SW 1271 (cell line): Measurements from ENCODE around the gene YPEL2.
"Not testable (repeated sequence)": the region's sequence is repeated elsewhere in the genome, so short reads cannot be mapped to it uniquely, and the experiment has no call there.

Experiments used
- DNase-seq, 2 experiments: peaks; one replicate each; lab custom pipeline; 2025; lab: John Stamatoyannopoulos, UW

YPEL2 gene

GRCh38 chr17:59331129-59331928 is at the start of gene YPEL2:
YPEL2 (plus strand) TSS chr17:59331655; CDS start chr17:59353410, 21,755 bp downstream.
- DNase-seq = peak; percentile 18 to 75

- DNase-seq = peak in 1 of 2 experiments; percentile 24
Measured at GRCh38 chr17:59284317-59284716, 47.1 kb upstream of the YPEL2 start.

DNA sequence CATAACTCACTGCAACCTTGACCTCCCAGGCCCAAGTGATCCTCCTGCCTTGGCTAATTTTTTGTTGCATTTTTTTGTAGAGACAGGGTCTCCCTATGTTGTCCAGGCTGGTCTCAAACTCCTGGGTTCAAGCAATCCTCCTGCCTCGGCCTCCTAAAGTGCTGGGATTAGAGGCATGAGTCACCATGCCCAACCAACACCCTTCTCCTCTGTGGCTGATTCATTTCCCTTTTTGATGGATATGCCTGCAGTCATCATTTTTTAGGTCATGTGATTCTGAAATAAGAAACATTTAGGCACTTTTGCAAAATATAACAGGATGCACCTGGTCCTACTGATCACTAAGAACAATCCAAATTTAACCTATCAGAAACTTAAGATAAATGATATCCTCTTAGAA is 44.0 kb upstream of the YPEL2 start:
- DNase-seq = peak in 1 of 2 experiments; percentile 46

DNA sequence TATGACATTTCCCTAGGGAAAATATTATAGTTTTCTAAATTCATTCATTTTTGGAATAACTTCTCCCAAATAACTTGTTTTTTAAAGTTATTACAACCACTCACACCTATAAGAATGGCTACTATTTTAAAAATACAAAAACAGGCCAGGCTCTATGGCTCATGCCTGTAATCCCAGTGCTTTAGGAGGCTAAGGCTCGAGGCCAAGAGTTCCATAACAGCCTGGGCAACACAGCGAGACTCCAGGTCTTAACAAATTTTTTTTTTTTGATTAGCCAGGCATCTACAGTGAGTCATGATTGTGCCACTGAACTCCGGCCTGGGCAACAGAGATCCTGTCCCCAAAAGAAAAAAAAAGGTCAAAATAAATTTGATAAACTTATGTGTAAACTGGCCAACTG is 43.6 kb upstream of the YPEL2 start:
- DNase-seq = no peak

DNA sequence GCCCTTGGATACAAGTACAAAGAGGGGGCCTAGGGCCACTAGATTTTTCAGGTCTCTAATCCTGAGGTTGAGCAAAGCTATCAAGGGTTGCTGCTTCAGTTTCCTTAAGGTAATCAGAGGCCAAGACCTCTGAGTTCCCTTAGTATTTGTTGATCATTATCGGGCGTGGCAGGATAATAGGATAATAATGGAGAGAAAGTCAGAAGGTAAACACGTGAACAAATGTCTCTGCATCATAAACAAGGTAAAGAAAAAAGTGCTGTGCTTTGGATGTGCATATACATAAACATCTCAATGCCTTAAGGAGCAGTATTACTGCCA is 41.5 kb upstream of the YPEL2 start:
- DNase-seq = no peak

- DNase-seq = not testable (repeated sequence)
Measured at GRCh38 chr17:59290302-59290998, 41.0 kb upstream of the YPEL2 start.

DNA sequence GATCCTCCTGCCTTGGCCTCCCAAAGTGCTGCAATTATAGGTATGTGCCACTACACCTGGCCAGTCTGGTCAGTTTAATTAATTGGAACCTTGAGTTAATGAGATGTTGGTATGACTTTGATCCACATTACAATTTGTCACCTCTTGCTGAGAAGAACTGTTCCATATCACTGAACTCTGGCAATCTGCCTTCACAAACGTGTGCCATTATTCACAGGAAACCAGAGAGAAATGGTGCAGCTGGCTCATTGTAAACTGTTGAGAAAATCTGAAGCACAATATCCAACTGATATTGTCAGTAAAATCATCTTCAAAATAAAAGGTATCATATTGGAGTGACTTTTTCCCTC is 39.3 kb upstream of the YPEL2 start:
- no peak for DNase-seq

GRCh38 chr17:59296190-59296589 is 35.3 kb upstream of the YPEL2 start:
- DNase-seq = no peak

- no peak for DNase-seq
Measured at GRCh38 chr17:59298521-59298920, 32.9 kb upstream of the YPEL2 start.

- DNase-seq = no peak
Measured at GRCh38 chr17:59299400-59300092, 31.9 kb upstream of the YPEL2 start.

- no peak for DNase-seq
Measured at GRCh38 chr17:59300941-59301340, 30.5 kb upstream of the YPEL2 start.

GRCh38 chr17:59304811-59305210 is 26.6 kb upstream of the YPEL2 start:
- DNase-seq = no peak

DNA sequence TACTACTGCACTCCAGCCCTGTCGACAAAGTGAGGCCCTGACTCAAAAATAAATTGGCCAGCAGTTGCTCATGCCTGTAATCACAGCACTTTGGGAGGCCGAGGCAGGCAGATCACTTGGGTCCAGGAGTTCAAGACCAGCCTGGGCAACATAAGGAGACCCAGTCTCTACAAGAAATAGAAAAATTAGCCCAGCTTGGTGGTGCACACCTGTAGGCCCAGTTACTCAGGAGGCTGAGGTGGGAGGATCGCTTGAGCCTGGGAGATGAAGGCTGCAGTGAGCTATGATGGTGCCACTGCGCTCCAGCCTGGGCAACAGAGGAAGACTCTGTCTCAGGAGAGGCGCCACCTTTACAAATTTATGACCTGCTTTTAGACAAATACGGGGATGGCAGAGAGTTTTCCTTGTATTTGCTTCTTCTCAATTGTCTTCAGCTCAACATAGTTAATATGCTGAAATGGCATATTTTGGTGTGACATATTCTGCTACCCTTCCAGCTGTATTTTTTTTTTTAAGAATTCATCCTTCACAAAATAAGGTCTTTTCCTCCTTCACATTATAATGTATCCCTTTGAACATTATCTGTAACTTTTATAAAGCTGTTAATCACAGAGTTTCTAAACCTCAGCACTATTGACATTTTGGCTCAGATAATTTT is 21.1 kb upstream of the YPEL2 start:
- DNase-seq = no peak

DNA sequence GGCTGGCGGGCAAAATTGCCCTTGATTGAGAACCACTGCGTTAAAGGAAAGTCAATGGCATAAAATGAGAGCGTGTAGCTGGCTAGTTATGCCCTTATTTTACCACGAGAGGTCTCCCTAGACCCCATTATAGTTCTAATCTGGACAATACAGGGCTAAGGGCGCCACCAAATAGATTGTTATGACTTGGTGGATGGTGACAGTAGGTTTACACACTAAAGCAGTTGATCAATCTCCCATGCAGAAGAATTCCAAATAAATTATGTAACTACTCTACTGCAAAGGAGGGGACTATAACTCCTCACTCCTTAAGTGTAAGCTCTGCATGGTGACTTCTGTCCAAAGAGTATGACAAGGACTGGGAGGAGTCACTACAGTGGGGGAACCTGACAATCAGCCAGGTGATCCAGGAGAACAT is 20.4 kb upstream of the YPEL2 start:
- peak in 1 of 2 experiments; percentile 76 for DNase-seq

DNA sequence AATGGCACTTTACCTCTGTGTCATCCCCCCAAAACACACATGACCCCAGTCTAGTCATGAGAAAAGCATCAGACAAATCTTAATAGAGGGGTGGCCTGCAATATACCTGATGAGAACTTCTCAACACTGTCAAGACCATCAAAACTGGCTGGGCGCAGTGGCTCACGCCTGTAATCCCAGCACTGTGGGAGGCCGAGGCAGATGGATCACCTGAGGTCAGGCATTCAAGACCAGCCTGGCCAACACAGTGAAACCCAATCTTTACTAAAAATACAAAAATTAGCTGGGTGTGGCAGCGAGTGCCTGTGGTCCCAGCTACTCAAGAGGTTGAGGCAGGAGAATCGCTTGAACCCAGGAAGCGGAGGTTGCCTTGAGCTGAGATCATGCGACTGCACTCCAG is 19.9 kb upstream of the YPEL2 start:
- not testable (repeated sequence) for DNase-seq

- DNase-seq = no peak
Measured at GRCh38 chr17:59315866-59316265, 15.6 kb upstream of the YPEL2 start.

DNA sequence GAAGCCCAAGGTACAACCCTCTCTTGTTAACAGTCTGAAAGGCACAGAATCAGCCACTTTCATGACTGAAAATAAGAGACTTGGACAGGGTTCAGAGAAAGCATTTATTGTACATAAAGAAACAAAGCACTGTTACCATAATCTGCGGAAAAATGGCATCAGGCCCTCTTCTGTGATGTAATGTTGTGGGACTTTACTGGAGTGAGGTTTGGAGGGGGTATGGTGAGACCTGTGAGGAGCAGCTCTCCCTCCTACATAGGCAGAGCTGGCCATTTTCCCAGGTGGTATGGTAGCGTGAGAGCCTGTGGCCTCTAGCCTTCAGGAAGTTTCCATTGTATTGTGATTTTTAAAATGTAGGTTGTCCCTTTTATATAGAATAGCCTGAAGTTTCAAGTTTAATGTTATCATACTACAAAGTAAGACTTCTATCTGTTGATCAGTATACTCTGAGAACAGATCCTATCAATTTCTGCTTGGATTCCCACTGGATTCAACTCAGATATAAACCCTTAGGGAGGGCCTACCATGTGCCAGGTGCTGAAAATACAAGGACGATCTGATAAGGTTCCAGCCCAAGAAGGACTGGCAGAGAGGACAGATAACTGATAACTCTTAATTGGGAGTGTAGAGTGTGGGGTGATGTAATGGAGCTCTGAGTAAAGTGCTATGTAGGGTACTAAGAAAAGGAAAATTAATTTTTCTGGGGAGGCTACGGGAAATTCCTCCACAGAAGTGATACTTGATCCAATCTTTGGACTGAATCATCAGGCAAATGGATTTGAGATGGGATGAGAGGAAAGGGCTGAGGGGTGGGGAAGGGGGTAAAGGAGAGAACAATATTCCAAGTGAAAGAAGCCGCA is 4.1 kb upstream of the YPEL2 start:
- no peak for DNase-seq

GRCh38 chr17:59327981-59328290 is 3.5 kb upstream of the YPEL2 start:
- no peak for DNase-seq

DNA sequence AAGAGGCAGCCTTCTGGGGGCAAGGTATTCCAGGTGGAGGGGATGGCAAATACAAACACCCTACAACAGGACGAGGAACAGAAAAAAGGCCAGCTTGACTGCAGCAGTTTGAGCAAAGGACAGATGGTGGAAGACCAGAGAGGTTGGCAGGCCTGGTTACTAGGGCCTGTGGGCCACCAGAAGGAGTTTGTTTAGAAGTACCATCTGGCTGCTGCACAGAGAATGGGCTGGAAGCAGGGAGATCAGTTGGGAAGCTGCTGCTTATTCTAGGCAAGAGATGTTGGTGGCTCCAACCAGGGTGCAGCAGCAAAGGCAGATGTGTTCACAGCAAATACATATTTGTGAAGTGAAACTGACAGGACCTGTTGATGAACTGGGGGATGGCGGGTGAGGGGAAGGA is 2.9 kb upstream of the YPEL2 start:
- no peak for DNase-seq

DNA sequence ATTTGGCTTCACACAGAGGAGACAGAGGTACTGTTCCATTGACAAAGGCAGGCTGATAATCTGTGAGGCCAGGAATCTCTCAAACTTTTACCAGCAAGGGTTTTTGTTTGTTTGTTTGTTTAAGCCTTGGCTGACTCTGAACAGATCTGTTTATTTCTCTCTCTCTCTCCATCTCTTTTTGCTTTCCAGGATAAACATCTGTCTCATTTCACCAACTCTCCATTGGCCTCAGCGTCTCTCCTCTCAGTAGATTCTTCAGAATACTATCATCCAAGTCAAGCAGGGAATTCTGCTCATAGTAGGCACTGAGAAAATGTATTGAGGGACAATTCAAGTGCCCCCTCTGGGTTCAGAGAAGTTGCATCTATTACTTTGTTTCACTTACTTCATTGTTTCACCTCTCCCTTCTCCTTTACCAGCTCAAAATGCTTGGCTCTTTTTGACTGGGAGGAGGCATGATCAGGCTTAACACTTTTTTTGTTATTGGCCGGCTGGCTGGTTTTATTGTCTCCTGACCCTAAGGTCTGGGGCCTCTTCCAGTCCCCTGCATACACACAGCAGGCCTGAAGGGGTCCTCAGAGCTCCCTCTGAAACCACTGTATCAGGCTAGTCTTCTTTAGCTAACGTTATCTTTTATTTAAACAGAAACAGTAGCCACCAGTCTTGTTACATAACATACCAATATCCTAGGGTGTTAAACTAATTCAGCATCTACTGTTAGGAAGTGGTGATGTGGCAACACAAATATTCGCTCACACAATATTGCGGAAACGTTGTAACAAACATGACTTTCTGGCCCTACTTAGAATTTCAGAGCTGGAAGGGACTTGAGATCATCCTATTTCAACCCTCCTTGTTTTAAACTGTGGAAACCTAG is 2.0 kb upstream of the YPEL2 start:
- DNase-seq = peak in 1 of 2 experiments; percentile 54
